C4-2B (cell line): Measurements from ENCODE around the gene FAM186B.

Experiments
- CTCF ChIP-seq: fragments of 450-650 bp; conservative IDR thresholded peaks from 2 replicates; pipeline ENCODE4 v1.5.1; 2017; ENCODE audit warnings: mild to moderate bottlenecking
- ZFX ChIP-seq: fragments of 450-650 bp; IDR thresholded peaks from 2 replicates; pipeline ENCODE4 v1.6.1; 2017

DNA sequence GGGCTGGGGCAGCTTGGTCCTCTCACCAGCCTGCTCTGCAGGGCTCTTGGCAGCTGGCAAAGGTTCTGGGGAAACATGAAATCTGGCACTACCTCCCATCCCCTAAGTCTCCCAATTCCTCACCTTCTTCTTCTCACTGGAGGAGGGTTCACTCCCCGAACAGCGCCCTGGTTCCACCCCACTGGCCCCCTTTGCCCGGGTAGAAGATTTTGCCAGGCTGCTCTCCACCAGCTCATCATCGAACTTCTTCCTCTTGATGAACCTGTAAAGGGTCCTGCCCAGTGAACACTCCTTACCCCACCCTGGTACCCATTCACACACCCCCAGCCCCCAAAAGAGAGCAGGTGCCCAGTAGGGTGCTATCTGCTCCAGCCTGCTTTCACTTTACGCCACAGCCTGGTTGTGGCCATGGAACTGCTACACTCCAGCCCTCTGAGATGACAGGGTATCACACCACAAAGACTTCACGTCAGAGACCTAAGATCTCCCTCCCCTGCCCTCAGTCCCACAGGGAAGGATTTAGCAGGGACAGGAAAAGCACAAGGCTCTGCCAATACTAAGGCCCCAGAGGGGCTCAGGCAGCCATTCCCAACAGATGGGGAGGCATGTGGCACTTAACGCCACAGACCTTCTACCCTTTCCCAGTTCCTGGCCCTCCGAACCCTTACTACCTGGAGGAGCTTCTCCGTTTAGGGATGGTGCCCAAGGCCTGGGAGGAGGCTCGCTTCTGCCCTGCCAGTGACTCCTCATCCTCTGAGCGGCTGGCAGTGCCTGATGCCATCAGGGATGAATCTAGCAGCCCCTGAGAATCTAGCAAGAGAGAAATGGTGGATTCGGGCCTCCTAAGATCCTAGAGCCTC lies 39.8 kb downstream of the FAM186B start:
- no peak for TF ChIP-seq CTCF
- TF ChIP-seq ZFX: no peak
